ENCODE results near the gene TUBA4A.

TUBA4A gene

DNA sequence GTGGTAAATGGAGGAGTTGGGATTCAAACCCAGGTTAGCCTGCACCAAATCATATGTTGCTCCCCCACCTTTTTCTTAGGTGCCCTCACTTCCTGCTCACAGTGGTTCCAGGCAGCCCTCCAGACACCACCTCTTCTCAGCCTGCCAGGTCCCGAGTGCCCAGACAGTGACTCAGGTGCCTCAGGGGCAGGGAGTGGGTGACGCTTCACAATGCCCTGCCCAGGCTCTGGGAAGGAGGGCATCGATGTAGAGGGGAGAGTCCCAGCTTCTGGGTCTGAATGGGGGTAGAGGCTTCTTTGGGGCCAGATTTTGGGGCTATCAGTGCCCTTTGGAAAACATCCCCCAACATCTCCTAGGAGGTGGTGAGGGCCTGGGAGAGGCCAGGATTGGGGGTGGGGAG lies 20.2 kb upstream of the TUBA4A start:
- H3K4me3 ChIP-seq (ENCODE audit: low read depth, low read length) = no peak overlapping the region
- TF ChIP-seq, protein P1, sequence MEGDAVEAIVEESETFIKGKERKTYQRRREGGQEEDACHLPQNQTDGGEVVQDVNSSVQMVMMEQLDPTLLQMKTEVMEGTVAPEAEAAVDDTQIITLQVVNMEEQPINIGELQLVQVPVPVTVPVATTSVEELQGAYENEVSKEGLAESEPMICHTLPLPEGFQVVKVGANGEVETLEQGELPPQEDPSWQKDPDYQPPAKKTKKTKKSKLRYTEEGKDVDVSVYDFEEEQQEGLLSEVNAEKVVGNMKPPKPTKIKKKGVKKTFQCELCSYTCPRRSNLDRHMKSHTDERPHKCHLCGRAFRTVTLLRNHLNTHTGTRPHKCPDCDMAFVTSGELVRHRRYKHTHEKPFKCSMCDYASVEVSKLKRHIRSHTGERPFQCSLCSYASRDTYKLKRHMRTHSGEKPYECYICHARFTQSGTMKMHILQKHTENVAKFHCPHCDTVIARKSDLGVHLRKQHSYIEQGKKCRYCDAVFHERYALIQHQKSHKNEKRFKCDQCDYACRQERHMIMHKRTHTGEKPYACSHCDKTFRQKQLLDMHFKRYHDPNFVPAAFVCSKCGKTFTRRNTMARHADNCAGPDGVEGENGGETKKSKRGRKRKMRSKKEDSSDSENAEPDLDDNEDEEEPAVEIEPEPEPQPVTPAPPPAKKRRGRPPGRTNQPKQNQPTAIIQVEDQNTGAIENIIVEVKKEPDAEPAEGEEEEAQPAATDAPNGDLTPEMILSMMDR (conservative IDR thresholded peaks at IDR 0.05; ENCODE audit: low read depth, low read length) = no peak
- DNase-seq (ENCODE audit: low read depth) = no peak

- H3K4me3 ChIP-seq (ENCODE audit: low read depth, low read length) = no peak overlapping the region
- DNase-seq (ENCODE audit: low read depth) = no peak
- TF ChIP-seq, protein P1 (conservative IDR thresholded peaks at IDR 0.05; ENCODE audit: low read depth, low read length) = no peak
These were observed 19.3 kb upstream of the TUBA4A start for GRCh38 chr2:219272995-219273394.

- no peak overlapping the region for H3K4me3 ChIP-seq (ENCODE audit: low read depth, low read length)
- TF ChIP-seq, protein P1 (conservative IDR thresholded peaks at IDR 0.05; ENCODE audit: low read depth, low read length) = no peak
- no peak for DNase-seq (ENCODE audit: low read depth)
These were observed 18.6 kb upstream of the TUBA4A start for GRCh38 chr2:219272356-219272755.

- TF ChIP-seq, protein P1 (conservative IDR thresholded peaks at IDR 0.05; ENCODE audit: low read depth, low read length) = no peak
These were observed 17.3 kb upstream of the TUBA4A start for GRCh38 chr2:219271021-219271420.

GRCh38 chr2:219270055-219270372 lies 16.3 kb upstream of the TUBA4A start:
- H3K4me3 ChIP-seq (ENCODE audit: low read depth, low read length) = no peak overlapping the region
- TF ChIP-seq, protein P1 (conservative IDR thresholded peaks at IDR 0.05; ENCODE audit: low read depth, low read length) = no peak
- DNase-seq (ENCODE audit: low read depth) = no peak

More at GRCh38 chr2:219271021-219271420, 17.3 kb upstream of the TUBA4A start:
- H3K4me3 ChIP-seq (ENCODE audit: low read depth, low read length) = no peak overlapping the region
- no peak for DNase-seq (ENCODE audit: low read depth)

DNA sequence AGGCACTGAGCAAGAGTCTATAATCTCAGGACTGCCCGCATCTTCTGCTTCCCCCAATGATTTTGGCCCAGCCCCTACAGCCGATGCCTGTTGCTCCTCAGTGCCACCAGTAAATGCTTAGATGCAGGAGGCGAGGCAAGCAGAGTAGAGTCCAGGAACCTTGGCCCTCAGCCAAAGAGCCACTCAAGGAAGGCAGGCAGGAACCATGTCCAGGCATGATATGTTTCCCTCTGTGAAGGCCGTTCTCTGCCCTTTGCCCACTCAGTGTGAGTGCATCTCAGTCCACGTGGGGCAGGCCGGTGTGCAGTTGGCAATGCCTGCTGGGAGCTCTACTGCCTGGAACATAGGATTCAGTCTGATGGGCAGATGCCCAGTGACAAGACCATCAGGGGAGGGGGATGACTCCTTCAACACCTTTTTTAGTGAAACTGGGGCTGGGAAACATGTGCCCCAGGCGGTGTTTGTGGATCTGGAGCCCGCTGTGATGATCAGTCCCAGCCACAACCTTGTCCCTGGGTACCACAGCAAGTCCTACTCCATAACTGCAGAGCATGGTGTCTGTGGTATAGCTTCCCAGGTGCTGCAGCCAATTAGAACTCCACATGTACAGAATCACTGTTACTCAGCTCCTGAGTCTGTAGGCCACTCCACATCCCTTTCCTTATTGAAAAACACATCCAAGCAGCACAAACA lies 15.8 kb upstream of the TUBA4A start:
- DNase-seq (ENCODE audit: low read depth) = no peak
- TF ChIP-seq, protein P1 (conservative IDR thresholded peaks at IDR 0.05; ENCODE audit: low read depth, low read length) = no peak
- H3K4me3 ChIP-seq (ENCODE audit: low read depth, low read length) = no peak overlapping the region

DNA sequence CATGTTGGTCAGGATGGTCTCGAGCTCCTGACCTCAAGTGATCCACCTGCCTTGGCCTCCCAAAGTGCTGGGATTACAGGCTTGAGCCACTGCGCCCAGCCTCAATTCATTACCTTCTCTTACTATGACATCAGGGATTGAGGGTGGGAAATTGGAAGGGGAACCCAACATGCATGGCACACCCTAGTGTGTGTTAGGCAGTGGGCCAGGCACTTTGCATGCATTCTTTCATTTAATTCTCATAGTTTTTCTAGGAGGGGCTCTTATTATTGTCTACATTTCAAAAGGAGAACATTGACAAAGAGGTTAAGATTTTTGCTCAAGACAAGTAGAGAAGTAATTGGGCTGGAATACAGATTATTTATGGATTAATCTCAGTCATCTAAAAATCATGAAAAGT lies 14.6 kb upstream of the TUBA4A start:
- TF ChIP-seq, protein P1 (conservative IDR thresholded peaks at IDR 0.05; ENCODE audit: low read depth, low read length) = no peak
- DNase-seq (ENCODE audit: low read depth) = no peak
- no peak overlapping the region for H3K4me3 ChIP-seq (ENCODE audit: low read depth, low read length)
